ENCODE measurements around the gene AGER. TPM values are rescaled to one million over a fixed set of nuclear protein-coding genes. Genes with fewer than 3 reads are reported as not detected.

AGER gene
- total and polyA plus RNA-seq, 8 donors, result 68.0 to 616 (median 93.8) TPM

DNA sequence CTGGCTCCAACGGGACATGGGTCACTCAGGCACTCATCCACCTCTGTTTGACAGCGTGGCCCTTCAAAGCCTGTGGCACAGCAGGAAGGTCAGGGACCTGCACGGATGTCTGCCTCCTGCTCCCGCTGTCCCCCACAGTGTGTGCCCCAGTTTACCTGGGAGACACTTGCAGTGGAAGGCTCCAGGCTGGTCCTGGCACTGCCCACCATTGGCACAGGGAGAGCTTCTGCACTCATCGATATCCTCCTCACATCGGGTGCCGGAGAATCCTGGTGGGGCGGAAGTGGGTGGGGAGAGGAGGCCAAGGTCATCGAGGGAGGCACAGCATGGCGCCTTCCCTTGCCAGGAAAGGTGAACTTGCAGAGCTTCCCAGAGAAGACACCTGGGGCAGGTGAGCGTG is 32.9 kb upstream of the AGER start:
- DNase-seq (no peak), ATAC-seq (no peak)
- intact Hi-C loops (cut with DNase I), result no loop called here
- Histone ChIP-seq H3K4me3 (no peak overlapping the region), H3K4me1 (peaks cover 0 to 4% of the 10 kb centered on the region in 2 donors), H3K27ac (no peak overlapping the region), H3K27me3 (no peaks in the 10 kb centered on the region), H3K36me3 (peaks cover 0 to 10% of the 10 kb centered on the region in 2 donors), H3K9me3 (no peaks in the 10 kb centered on the region)
- TF ChIP-seq, protein P1, sequence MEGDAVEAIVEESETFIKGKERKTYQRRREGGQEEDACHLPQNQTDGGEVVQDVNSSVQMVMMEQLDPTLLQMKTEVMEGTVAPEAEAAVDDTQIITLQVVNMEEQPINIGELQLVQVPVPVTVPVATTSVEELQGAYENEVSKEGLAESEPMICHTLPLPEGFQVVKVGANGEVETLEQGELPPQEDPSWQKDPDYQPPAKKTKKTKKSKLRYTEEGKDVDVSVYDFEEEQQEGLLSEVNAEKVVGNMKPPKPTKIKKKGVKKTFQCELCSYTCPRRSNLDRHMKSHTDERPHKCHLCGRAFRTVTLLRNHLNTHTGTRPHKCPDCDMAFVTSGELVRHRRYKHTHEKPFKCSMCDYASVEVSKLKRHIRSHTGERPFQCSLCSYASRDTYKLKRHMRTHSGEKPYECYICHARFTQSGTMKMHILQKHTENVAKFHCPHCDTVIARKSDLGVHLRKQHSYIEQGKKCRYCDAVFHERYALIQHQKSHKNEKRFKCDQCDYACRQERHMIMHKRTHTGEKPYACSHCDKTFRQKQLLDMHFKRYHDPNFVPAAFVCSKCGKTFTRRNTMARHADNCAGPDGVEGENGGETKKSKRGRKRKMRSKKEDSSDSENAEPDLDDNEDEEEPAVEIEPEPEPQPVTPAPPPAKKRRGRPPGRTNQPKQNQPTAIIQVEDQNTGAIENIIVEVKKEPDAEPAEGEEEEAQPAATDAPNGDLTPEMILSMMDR (IDR thresholded peaks at IDR 0.05), result no peak

DNA sequence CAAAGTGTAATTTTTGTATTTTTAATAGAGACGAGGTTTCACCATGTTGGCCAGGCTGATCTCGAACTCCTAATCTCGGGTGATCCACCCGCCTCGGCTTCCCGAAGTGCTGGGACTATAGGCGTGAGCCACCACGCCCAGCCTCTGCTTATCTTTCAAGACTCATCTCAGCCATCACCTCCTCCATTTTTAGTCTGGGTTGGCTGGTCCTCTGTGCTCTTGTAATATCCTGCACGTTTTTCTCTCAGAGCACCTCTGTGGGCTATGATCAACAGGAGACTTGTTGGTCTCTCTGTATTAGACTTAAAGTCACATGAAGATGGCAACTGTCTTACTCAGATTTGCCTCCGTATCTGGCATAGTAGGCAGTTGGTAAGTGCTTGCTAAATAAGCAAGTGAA is 32.2 kb upstream of the AGER start:
- Histone ChIP-seq H3K27ac (no peak overlapping the region), H3K4me3 (no peak overlapping the region), H3K4me1 (no peaks in the 10 kb centered on the region), H3K36me3 (peaks cover 0 to 10% of the 10 kb centered on the region in 2 donors), H3K27me3 (no peaks in the 10 kb centered on the region), H3K9me3 (no peaks in the 10 kb centered on the region)
- TF ChIP-seq, protein P1 (IDR thresholded peaks at IDR 0.05), result no peak
- intact Hi-C loops (cut with DNase I), result no loop called here
- DNase-seq (no peak), ATAC-seq (no peak)

DNA sequence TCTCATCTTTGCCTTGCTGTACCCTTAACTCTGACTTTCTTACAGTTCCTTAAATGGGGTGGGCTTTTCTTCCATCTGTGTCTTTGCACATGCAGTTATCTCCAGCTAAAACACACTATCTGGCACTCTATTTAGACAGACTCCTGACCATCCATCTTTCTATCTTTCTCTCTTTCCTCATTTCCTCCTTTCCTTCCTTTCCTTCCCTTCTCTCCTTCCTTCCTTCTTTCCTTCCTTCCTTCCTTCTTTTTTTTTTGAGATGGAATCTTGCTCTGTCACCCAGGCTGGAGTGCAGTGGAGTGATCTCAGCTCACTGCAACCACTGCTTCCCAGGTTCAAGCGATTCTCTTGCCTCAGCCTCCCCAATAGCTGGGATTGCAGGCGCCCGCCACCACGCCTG is 31.6 kb upstream of the AGER start:
- Histone ChIP-seq H3K27ac (no peak overlapping the region), H3K4me3 (no peak overlapping the region), H3K4me1 (no peaks in the 10 kb centered on the region), H3K27me3 (no peaks in the 10 kb centered on the region), H3K36me3 (peaks cover 0 to 13% of the 10 kb centered on the region in 2 donors), H3K9me3 (no peaks in the 10 kb centered on the region)
- DNase-seq (no peak), ATAC-seq (no peak)
- intact Hi-C loops (cut with DNase I), result no loop called here
- TF ChIP-seq, protein P1 (IDR thresholded peaks at IDR 0.05), result no peak

DNA sequence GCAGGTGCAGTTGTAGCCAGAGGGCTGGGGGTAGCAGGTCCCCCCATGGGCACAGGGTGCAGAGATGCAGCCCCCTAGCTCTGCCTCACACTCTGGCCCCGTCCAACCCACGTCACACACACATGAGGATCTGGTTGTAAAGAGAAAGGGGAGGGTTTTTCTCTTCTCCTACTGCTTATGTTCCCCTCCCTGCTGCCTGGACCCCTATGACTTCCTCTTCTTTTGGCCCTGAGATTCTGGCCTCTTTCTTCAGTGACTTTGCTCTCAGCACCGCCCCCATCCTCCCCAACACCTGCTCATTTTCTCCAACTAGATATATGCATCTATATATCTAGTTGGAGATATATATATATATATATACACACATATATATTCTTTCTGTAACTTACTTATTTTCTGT is 30.1 kb upstream of the AGER start:
- Histone ChIP-seq H3K36me3 (peaks cover 0 to 11% of the 10 kb centered on the region in 2 donors), H3K4me3 (no peak overlapping the region), H3K9me3 (no peaks in the 10 kb centered on the region), H3K4me1 (no peaks in the 10 kb centered on the region), H3K27me3 (no peaks in the 10 kb centered on the region), H3K27ac (no peak overlapping the region)
- ATAC-seq (no peak), DNase-seq (no peak)
- TF ChIP-seq, protein P1 (IDR thresholded peaks at IDR 0.05), result no peak
- intact Hi-C loops (cut with DNase I), result no loop called here

DNA sequence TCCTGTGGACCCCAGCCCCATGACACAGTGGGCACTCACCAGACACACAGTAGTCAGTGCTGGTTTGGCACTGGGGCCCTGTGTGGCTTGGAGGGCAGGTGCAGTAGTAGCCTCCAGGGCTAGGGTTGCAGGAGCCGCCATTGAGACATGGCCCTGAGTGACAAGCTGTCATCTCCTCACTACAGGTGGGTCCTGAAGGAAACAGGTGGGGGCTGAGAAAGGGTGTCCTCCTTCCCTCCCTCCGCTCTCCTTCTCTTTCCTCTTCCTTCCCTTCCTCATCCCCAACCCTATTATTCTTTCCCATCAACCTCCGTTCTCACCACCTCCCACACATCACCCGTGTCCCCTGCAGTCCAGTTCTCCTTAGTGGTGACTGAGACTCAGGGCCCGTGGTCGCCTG is 29.6 kb upstream of the AGER start:
- H3K9me3 ChIP-seq, result no peaks in the 10 kb centered on the region
- peaks cover 0 to 9% of the 10 kb centered on the region in 2 donors for H3K36me3 ChIP-seq
- H3K4me1 ChIP-seq, result no peaks in the 10 kb centered on the region
- DNase-seq, result no peak
- no peaks in the 10 kb centered on the region for H3K27me3 ChIP-seq
- TF ChIP-seq, protein P1 (IDR thresholded peaks at IDR 0.05), result no peak
- H3K4me3 ChIP-seq, result no peak overlapping the region
- no peak overlapping the region for H3K27ac ChIP-seq
- no peak for ATAC-seq
- intact Hi-C loops (cut with DNase I), result no loop called here
